NCI-H146 treated with DMSO at 0.1 percent for 48 hours (cell line): Measurements from ENCODE around the gene PTPRE.

Experiments used
- DNase-seq: peaks from one replicate; lab custom pipeline; 2025; ENCODE audit not compliant: unreplicated experiment; lab: John Stamatoyannopoulos, UW

The PTPRE gene

DNA sequence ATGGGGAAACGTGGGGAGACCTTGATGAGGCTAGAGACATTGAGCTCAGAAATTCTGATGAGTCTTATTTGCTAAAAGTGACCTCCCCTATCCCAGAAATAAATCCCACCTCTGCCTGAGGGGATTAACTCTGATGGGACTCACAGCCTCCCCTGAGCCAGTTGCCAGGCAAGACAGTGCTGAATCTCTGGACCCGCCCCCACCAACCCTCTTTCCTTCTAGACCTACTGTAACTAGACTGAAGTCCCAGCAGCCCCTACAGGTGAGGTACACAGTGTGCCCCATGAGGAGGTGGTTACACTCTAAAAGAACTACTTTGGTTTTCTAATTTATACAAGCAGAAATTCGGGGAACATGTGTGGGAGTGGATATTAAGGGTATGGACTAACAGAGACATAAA is 42.9 kb downstream of the PTPRE start:
- no peak for DNase-seq

DNA sequence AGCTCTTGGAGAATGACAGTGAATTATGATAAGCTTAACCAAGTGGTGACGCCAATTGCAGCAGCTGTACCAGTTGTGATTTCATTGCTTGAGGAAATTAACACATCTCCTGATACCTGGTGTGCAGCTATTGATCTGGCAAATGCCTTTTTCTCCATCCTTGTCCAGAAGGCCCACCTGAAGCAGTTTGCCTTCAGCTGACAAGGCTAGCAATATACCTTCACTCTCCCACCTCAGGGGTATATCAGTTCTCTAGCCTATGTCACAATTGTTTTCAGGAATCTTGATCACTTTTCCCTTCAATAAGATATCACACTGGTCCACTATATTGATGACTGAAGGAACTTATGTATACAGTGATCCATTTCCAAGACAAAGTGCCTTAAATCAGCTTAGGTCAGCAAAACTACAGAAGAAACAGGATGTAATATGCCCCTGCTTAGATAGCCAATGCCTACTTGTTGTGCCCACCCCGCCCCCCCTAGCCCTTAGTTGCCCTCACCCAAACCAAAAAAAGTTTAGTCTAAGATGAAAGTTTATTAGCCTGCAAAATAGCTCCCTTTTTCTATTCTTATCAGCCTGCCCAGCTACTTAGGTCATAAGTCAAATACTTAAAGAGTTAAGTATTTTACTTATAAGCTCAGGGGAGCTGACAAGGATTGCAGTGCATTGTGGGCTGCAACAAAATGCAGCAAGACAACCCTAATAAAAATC is 45.1 kb downstream of the PTPRE start:
- no peak for DNase-seq

GRCh38 chr10:127952575-127952869 is 45.6 kb downstream of the PTPRE start:
- DNase-seq: no peak

- DNase-seq: no peak
Observed at GRCh38 chr10:127952918-127953317, 46.0 kb downstream of the PTPRE start.

DNA sequence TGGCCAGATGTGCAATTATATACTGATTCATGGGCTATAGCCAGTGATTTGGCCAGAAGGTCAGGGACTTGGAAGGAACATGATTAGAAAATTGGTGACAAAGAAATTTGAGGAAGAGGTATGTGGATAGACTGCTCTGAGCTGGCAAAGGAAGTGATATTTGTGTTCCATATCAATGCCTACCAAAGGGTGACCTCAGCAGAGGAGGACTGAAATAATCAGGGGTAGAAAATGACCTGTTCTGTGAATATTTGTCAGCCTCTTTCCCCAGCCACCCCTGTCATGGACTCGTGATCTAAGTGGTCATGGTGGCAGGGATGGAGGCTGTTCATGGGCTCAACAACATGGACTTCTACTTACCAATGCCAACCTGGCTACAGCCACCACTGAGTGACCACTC is 47.0 kb downstream of the PTPRE start:
- no peak for DNase-seq

DNA sequence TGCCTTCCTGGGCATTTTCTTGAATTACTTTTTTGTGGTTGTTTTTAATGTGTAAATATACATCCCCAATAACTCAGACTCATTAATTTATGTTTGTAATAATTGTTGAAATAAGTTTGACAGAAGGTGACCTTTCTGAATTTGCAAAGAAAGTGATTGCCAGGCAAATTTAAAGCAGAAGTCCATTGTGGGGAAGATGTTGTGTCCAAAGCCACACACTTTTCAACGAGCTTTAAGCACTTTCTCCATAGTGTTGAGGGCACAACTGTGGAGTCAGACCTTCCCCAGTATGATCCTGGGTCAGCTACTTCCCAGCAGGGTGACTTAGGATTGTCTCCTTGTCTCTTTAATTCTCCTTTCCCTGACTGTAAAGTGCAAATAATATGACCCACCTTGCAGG is 52.5 kb downstream of the PTPRE start:
- no peak for DNase-seq

DNA sequence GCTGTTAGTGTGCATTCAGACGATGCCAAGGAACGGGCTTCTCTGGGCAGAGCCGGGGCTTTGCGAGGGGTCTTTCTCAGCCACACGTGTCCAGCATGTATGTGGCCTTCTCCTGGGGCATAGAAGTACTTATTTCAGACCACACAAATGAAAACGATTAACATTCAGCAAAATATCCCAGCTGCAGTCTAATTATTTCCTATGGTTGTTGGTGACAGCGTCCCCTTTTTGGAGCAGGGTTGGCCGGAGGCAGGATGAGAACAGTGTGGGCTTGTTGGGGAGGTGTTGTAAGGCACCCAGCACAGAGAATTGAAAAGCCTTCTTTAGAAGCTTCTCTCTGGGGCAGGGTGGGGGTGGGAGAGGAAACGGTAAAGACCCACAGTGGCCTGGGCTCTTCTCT is 54.2 kb downstream of the PTPRE start:
- no peak for DNase-seq

GRCh38 chr10:127962205-127962604 is 55.3 kb downstream of the PTPRE start:
- no peak for DNase-seq

- DNase-seq: no peak
Observed at GRCh38 chr10:127963136-127963535, 56.2 kb downstream of the PTPRE start.

GRCh38 chr10:127964621-127965020 is 57.7 kb downstream of the PTPRE start:
- no peak for DNase-seq

- no peak for DNase-seq
Observed at GRCh38 chr10:127966875-127967274, 60.0 kb downstream of the PTPRE start.

- DNase-seq: no peak
Observed at GRCh38 chr10:127968027-127968441, 61.1 kb downstream of the PTPRE start.

DNA sequence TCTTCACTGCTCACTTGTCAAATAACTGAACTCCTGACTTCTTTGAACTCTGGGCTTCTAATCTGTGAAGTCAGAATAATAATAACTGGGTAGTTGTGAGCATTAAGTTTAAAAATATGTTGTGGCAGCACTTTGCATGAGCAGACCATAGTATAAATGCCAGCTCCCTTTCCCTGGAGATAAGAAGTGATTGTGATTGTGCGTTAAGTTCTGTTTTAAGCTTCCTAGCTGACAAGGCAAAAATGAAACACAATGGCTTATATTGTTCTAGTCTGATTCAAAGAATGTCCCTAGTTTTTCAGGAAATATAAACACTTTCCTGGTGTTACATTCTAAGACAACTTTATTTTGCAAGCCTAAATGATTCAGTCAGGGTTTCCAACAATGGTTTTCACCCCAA is 61.8 kb downstream of the PTPRE start:
- no peak for DNase-seq

- DNase-seq: no peak
Observed at GRCh38 chr10:127971101-127971946, 64.4 kb downstream of the PTPRE start.

- DNase-seq: no peak
Observed at GRCh38 chr10:127971963-127972615, 65.2 kb downstream of the PTPRE start.

GRCh38 chr10:127972751-127973357 is 66.0 kb downstream of the PTPRE start:
- no peak for DNase-seq

DNA sequence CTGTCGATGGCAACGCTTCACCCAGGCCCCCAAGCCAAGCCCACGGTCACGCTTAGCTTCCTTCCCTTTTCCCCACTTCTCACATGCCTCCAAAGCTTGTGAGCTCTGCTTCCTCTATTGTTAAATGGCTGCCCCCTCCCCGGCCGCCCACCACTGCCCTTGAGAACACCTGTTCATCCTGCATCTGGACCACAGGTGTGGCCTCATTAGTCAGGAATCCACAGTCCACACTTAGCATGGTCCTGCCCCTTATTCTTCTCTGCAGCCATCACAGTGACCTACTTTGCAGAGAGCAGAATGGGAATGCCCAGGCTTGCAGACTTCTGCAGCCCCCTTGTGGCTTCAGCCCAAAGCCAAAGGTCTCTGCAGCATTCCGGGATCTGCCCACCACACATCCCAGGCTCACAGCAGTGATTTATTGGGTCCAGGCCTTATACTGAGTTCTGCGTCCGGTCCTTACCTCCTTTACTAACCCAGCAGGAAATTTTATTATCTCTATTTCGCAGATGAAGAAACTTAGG is 66.9 kb downstream of the PTPRE start:
- no peak for DNase-seq

- no peak for DNase-seq
Observed at GRCh38 chr10:127974911-127975310, 68.0 kb downstream of the PTPRE start.

- DNase-seq: no peak
Observed at GRCh38 chr10:127976286-127976685, 69.4 kb downstream of the PTPRE start.

DNA sequence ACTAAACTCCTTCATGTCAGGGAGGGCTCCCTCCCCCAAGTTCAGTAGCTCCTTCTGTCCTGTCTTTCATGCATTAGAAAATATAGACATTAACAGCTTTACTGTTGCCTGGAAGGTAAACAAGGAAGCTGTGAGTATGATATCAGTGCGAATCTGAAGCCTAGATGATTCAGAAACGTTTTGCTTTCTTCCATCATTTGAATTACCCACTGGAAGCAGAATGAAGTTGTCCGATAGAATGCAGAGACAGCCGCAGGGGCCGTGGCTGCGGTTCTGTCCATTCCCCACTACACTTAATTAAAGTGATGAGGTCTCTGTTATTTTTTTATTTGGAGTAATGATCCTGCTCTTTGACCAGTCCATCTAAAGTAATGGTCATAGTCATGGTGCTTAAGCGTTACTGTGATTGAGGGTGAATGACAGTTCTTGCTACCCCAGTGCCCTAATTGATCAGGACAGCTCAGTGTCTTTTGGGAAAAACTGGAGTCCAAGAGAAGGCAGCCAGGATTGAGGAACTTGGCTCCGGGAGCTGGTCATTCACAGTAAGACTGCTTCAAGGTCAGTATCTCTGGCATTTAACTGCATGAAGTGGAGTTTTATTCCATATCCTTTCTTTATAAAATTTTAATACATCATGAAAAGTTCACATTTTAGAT is 69.9 kb downstream of the PTPRE start:
- DNase-seq: no peak
